Fibroblast of lung (primary cell): ENCODE results near the gene CFAP46.

Experiments used
- CTCF ChIP-seq, 2 donors: IDR thresholded peaks in 1 of 2; conservative IDR thresholded peaks in 1 of 2; 1 replicate in 1 of 2; 2 replicates in 1 of 2; pipeline ENCODE4 v1.5.1; 2011 to 2012; ENCODE audit warnings: low read length in 2 of 2, control low read depth in 1 of 2, inconsistent platforms in 1 of 2, low read depth in 1 of 2, mild to moderate bottlenecking in 1 of 2
- EZH2 ChIP-seq: IDR thresholded peaks from 2 replicates; pipeline ENCODE4 v1.5.1; 2012; ENCODE audit warnings: low read length, control low read depth, mild to moderate bottlenecking; ENCODE audit errors: missing control alignments

DNA sequence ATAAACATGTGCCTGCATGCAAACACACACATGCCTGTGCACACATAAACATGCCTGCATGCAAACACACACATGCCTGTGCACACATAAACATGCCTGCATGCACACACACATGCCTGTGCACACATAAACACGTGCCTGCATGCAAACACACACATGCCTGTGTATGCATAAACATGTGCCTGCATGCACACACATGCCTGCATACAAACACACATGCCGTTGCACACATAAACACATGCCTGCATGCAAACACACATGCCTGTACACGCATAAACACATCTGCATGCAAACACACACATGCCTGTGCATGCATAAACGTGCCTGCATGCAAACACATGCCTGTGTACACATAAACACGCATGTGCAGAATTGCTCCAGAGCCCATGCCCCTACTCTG lies 178.8 kb downstream of the CFAP46 start:
- TF ChIP-seq CTCF (conservative IDR thresholded peaks at IDR 0.05 in 1 of 2, IDR thresholded peaks at IDR 0.05 in 1 of 2; ENCODE audit: low read depth in 1 of 2, low read length in 2 of 2) (no peak), EZH2 (no peak)
